Left cardiac atrium (tissue), 4 donors: ENCODE measurements around the gene CENPB. TPM values are rescaled to one million over a fixed set of nuclear protein-coding genes. Genes with fewer than 3 reads are reported as not detected.

Experiments
- ATAC-seq, 2 donors: fragments of 200-7000 bp; cut with Tn5 transposase; one replicate each; pipeline ENCODE4 v1.9.1; 2020; ENCODE audit warnings: mild to moderate bottlenecking in 2 of 2, moderate library complexity in 2 of 2
- DNase-seq: peaks from one replicate; pipeline ENCODE4 v3.0.0-alpha.2; 2020
- intact Hi-C, 2 donors: fragments of 100-400 bp; cut with DNase I; formaldehyde crosslinking; loops; one replicate each; pipeline versions ENCODE4 v1.14.1 to v1.15.1; 2022 to 2023
- total RNA-seq, 2 donors: library from RNA; stranded (reverse); fragmentation: NEBNext Ultra II Directional; extraction: Animal tissue kit (Norgen Biotek cat#: 25700); gene quantifications; one replicate each; pipeline ENCODE4 v1.2.1, GENCODE V29; 2021
- donor health status: DM: no; HTN: yes; CAD: no.
- donor health status: DM: no; HTN: yes; CAD: no; lungs with severe emphysema.
- donor health status: DM: yes; HTN: yes; CAD: no.
- donor health status: Dilated cardiomyopathy.

Gene CENPB
- total RNA-seq, 2 donors from 2014 or later, result 70.8 to 93.6 TPM

DNA sequence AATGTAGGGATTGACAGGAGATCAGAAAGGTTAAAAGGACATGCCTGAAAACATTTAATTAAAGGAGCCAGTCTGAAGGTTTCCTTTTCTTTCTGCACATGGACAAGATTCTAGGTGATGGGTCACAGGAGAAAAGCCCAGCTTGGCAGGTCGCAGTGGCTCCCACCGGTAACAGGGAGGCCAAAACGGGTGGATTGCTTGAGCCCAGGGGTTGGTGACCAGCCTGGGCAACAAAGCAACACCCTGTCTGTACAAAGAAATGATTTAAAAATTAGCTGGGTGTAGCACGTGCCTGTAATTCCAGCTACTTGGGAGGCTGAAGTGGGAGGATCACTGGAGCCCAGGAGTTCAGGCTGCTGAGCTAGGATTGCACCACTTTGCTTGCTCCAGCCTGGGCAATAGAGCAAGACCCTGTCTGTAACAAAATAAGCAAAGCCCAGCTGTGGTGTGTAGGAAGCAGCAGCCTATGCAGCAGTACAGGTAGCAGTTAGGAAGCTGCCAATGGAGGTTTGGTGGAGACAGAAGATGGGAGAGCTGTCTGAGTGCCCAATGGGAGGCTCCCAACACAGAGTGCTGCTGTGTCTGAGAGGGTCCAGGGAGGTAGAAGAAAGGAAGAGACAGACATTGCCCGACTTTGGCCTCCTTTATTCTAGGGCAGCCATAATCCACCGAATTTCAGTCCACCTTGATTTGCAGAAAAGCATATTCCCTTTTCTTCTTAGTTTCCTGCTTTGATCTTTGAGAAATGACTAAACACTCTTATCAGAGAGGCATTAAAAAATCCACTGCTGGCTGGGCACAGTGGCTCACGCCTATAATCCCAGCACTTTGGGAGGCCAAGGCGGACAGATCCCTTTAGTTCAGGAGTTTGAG is 26.7 kb upstream of the CENPB start:
- intact Hi-C loops, result no loop called here
- no peak for DNase-seq
- ATAC-seq, result no peak

DNA sequence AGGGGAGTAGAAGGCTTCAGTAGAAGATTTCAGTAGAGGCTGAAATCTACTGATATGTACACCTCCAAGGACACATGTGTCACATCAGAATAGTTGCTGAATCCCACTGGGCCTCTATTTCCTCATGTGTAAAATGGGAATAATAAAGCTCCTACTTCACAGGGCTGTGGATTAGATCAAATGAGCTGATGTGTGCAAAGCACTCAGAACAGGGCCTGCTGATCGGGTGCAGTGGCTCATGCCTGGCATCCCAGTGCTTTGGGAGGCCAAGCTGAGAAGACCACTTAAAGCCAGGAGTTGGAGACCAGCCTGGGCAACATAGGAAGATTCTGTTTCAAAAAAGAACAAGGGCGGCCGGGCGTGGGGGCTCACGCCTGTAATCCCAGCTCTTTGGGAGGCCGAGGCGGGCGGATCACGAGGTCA is 25.7 kb upstream of the CENPB start:
- DNase-seq (no peak), ATAC-seq (no peak)
- intact Hi-C loops, result no loop called here

DNA sequence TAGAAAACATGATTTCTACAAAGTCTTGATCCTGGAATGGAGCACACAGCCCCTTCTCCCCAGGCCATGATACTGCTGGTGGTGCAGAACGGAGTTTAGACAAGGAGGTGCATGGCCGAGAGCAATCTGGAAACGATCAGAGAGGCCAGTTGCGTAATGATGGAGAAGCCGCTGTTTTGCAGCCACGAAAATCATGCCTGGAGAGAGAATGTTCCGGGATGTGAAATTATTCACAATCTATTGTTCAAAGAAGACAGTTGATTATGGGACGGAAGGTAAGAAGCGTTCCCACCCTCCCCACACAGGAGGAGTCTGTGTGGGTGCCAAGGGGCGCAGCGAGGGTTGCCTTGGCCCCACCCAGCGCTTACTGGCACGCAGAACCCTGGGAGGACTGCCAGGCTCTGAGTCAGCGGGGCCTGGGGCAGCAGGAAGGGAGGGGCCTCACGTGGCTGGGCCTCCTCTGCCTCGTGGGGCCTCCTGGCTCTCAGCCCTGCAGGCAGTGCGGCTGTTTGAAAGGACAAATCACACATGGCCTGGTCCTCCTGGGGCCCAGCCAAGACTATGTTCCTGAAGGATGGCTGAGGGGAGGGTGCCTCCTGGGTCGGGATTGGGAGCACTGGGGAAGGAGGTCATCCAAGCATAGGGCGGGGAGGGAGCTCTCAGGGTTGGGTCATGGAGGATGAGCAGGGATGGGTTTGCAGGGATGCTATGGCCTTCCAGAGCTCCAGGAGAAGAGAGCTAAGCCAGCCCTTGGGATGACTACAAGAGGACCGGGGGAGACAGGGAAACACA is 25.1 kb upstream of the CENPB start:
- intact Hi-C loops, result no loop called here
- ATAC-seq (peak; percentile 91 to 92), DNase-seq (peak; percentile 98)

DNA sequence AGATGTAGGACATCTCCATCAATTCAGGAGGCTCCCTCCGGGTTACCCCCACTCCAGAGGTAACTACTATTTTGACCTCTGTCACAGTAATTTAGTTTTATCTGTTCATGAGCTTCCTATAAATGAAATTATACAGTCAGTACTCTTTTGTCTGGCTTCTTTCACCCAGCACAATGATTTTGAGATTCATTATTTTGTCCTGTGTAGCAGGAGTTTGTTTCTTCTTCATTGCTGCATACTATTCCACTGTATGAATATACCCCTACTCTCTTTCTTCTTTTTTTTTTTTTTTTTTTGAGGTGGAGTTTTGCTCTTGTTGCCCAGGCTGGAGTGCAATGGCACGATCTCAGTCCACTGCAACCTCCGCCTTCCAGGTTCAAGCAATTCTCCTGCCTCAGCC is 22.0 kb upstream of the CENPB start:
- ATAC-seq (no peak), DNase-seq (no peak)
- intact Hi-C loops, result no loop called here

DNA sequence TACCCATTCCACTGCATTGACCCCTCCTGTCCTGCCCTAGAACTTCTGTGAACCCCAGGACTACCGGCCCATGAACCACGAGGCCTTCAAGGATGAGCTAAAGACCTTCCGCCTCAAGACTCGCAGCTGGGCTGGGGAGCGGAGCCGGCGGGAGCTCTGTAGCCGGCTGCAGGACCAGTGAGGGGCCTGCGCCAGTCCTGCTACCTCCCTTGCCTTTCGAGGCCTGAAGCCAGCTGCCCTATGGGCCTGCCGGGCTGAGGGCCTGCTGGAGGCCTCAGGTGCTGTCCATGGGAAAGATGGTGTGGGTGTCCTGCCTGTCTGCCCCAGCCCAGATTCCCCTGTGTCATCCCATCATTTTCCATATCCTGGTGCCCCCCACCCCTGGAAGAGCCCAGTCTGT is 18.2 kb upstream of the CENPB start:
- ATAC-seq, result no peak
- intact Hi-C loops, result no loop called here
- peak; percentile 13 for DNase-seq

DNA sequence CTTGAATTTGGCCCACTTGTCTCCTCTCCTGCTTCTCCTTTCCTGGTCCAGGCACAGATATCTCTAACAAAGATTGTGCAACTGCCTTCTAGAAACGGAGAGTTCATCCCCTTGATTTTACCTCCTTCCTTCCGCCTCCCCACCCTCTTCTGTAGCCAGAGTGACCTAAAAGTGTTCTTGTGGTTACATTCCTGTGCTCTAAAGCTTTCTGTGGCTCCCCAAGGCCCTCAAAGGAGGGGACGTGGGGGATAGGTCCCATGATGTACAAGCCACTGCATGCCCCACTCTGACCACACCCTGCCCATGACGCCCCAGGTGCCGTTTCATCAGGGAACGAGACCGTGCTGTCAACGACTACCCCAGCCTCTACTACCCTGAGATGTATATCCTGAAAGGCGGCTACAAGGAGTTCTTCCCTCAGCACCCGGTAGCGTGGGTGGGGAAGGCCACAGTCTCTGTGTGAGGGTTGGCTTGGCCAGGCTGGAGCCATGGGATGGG is 17.8 kb upstream of the CENPB start:
- DNase-seq, result no peak
- intact Hi-C loops, result no loop called here
- no peak for ATAC-seq

DNA sequence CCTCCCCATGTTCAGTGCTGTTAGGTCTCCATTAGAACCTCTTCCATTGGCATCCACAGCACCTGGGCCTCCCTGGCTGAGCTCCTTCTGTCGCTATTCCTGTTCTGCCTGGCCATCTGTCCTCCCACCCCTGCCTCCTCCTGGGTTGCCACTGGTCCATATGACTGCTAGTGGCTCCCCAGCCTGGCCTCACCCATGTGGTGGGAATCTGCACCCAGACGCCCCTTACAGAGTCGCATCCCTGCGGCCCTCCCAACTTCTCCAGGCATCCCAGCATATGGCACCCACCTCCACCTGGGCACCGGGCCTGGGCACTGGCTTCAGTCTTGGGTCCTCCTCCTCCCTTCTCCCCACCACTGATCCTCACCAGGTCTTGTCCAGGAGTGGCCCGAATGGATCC is 17.3 kb upstream of the CENPB start:
- intact Hi-C loops, result no loop called here
- ATAC-seq, result no peak
- peak; percentile 19 for DNase-seq

DNA sequence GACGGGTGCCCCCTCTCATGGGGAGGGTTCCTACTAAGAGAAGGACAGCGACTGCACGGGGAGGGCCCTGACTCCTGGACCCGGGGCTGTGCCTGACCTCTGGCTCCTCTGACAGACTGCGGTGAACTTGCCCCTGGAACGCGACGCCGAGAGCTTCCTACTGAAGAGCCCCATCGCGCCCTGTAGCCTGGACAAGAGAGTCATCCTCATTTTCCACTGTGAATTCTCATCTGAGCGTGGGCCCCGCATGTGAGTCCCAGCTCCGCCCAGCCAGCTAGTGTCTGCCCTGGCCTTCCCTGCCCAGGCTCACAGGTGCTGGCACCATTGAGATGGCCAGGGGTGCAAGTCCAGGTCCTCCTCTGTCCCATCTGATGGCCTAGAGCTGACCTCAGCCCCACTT is 16.7 kb upstream of the CENPB start:
- DNase-seq (peak; percentile 19), ATAC-seq (no peak)
- intact Hi-C loops, result no loop called here

DNA sequence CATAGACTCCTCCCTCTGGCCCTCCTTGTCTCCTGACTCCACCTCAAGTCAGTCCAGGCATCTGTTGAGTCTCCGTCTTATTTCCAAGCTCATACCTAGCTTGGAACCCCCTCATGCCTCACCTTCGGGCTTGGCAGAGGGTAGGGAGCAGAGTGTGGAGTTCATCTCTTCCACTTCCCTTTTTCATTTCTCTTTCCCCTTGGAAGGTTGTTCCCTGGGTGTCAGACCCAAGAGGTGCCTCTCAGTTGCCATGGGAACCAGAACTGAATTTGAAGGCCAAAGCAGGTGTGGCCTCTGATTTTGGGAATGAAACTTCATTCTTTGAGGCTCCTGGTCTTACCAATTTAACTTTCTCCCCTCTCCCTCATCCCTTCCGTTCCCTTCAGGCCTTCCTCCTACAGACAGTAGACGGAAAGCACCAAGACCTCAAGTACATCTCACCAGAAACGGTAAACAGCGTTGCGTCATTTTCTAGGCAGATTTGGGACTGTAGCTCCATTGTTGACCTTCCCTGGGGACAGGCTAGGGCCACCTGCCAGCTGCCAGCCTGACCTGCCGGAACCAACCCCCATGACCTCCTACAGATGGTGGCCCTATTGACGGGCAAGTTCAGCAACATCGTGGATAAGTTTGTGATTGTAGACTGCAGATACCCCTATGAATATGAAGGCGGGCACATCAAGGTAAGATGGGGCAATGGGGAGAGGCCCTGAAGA is 16.1 kb upstream of the CENPB start:
- no peak for DNase-seq
- no peak for ATAC-seq
- intact Hi-C loops, result no loop called here

DNA sequence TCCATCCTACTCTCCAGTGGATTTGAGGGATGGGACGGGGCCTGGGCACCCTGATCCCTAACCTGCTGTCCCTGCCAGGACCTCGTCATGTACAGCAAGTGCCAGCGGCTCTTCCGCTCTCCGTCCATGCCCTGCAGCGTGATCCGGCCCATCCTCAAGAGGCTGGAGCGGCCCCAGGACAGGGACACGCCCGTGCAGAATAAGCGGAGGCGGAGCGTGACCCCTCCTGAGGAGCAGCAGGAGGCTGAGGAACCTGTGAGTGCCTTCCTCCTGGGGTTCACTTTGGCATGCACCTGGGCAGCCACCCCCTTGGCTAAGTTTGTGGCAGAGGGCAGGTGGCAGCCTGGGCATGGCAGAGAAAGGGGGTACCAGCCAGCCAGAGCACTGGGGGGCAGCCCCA is 15.3 kb upstream of the CENPB start:
- DNase-seq (no peak), ATAC-seq (no peak)

DNA sequence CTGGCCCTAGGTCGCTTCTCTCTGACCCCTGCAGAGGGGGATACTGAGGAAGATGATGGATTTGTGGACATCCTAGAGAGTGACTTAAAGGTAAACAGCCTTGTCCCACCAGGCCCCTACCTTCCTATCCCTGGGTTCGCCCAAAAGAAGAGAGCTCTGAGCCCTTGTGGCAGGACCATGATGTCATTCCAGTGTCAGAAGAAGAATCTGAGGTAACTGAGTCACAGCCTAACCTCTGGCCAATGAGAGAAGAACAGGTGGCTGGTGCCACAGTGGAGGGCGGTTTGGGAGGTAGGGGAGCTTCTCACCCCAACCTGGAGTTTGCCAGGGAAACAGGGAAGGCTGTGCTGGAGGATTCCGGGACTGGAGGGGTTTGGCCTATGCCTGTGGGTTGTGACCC is 14.8 kb upstream of the CENPB start:
- no peak for DNase-seq
- no peak for ATAC-seq
- intact Hi-C loops, result no loop called here

More for the DNA sequence above, 15.3 kb upstream of the CENPB start:
- intact Hi-C loops, result no loop called here

DNA sequence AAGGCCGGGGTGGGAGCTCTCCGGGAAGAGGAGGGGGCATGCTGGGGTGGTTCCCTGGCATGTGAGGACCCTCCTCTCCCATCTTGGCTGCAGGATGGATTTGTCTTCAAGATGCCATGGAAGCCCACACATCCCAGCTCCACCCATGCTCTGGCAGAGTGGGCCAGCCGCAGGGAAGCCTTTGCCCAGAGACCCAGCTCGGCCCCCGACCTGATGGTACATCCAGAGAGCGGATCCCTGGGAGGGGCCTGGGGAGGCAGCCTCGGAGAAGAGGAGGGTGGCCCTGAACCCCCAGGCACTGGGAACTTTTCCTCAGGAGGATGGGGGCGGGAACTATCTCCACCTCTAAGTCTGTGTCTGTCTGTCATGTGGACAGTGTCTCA is 14.3 kb upstream of the CENPB start:
- intact Hi-C loops, result no loop called here
- ATAC-seq (no peak), DNase-seq (peak; percentile 14)

DNA sequence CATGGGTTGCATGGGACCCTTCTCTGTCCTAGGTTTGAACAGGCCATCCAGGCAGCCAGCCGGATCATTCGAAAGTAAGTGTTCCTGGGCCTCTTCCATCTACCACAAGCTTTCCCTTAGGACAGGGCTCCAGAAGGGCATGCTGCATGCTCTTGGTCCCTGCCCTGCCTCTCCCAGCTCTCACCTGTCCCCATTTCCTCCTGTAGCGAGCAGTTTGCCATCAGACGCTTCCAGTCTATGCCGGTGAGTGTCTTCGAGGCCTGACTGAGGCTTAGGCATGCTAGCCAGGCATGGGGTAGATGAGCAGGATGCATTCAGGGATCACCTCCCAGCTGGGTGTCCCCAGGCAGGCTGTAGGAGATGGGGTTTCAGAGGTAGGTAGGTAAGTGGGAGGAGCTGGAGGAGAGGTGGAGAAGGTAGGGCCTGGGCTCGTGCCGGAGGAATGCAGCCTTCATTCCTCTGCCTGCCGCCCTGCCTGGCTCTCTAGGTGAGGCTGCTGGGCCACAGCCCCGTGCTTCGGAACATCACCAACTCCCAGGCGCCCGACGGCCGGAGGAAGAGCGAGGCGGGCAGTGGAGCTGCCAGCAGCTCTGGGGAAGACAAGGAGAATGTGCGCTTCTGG is 13.8 kb upstream of the CENPB start:
- intact Hi-C loops, result no loop called here
- DNase-seq, result peak; percentile 14
- no peak for ATAC-seq

DNA sequence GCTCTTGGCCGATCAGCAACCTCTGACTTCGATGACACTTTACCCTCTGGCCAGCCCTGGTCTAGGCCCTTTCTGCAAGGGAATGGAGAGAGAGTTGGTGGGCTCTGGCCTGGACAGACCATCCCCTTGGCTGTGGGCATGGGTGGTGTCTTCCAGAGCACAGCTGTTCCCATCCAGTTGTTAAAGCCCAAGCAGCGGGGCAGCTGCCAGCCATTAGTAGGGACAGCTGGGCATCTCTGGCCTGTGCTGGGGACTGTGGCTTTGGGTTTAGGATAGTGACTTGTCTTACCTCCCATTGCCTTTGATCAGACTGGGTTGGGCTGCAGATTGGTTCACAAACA is 12.3 kb upstream of the CENPB start:
- DNase-seq, result no peak
- ATAC-seq, result no peak
- intact Hi-C loops, result no loop called here

DNA sequence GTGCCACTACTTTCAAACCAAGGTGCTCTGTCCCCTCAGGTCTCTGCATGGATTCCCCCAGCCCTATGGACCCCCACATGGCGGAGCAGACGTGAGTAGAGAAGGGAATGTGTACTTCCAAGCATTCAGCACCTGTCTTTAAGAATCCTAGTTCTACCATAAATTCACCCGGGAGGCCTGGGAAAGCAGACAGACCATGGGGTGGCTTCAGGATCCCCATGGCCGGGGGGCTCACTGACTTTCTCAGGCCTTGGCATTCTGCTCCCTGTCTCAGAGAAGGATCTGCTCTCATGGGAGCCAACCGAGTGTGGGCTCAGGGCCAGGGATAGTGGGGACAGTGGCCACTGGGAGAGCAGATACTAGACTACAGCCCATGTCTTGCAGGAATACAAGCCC is 11.8 kb upstream of the CENPB start:
- intact Hi-C loops, result no loop called here
- DNase-seq (no peak), ATAC-seq (no peak)

DNA sequence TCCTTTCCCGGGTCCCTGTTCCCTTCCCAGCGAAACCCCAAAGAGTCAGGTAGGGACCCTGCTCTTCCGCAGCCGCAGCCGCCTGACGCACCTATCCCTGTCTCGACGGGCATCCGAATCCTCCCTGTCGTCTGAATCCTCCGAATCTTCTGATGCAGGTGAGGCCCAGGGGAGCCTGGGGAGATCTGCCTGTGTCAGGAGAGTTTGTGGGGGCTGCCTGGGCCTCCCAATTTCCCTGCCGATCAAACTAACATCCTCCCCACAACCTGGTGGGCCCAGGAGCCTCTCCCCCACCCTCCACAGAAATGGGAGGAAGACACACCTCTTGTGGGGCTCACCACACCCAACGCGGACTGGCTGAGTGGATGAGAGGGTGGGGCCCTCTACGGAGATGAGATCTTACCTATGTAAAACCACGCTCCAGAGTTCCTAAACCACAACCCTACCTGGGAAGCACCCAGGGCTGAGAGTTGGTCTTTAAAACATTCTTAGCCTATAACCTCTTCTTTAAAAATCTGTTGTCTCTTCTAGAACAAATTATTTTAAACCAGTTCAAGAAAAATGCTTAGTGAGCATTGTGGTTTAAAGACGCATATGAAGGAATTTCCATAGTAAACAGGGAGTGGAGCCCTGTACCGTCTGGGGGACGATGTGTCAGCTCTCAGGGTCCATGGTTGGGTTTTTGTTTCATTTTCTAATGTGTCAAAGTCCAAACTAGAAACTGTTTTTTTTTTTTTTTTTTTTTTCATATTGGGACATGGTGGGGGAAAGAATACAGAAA is 11.2 kb upstream of the CENPB start:
- intact Hi-C loops, result no loop called here
- no peak for ATAC-seq
- DNase-seq, result no peak

DNA sequence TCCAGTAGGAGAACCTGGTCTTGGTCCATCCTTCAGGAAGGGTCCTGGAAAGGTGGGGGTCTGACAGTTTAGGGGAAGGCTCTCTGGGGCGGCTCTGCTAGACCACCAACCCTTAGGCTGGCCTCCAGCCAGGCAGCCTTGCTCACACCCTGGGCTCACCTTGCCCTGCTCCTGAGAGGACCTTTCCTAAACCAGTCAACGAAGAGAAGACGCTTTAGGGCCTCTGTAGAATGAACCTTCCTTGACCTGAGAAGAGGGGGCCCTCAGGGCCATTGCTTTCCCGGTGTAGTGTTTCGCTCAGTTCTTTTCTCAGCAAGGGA is 10.6 kb upstream of the CENPB start:
- intact Hi-C loops, result no loop called here
- DNase-seq (no peak), ATAC-seq (no peak)

DNA sequence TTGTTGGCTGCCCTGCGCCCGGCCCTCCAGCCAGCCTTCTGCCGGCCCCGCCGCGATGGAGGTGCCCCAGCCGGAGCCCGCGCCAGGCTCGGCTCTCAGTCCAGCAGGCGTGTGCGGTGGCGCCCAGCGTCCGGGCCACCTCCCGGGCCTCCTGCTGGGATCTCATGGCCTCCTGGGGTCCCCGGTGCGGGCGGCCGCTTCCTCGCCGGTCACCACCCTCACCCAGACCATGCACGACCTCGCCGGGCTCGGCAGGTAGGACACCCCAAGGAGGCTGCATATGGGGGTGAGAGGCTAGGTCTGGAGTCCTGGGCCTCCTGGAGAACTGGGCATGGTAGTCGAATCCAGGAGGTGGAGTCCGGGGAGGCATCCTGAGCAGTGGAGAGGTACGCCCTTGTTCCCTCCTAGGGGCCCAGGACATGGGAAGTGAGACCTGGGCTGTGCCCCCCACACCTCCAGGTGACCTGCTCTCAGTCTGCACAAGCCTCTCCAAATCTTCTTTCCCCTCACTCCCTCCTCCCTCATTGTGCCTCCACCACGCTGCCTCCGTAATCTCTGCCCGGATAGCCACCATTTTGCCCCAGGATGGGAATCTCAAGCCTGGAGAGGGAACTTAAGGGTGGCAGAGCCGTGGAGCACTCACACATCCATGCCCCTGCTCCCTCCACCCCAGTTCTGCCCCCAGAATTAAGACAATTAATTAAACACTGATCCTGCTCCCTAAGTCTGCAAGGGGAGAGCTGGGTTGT is 10.1 kb upstream of the CENPB start:
- intact Hi-C loops, result no loop called here
- DNase-seq, result no peak

More for the DNA sequence above, 10.1 kb upstream of the CENPB start:
- no peak for ATAC-seq
